ENCODE measurements around the gene CBLB.

The CBLB gene

GRCh38 chr3:105865867-105866350 is 2.9 kb downstream of the CBLB start:
- peak overlapping the region; percentile 85 for H3K4me3 ChIP-seq (ENCODE audit: low read depth, low read length)
- no peak for TF ChIP-seq CTCF (conservative IDR thresholded peaks at IDR 0.05; ENCODE audit: low read depth, low read length)
- DNase-seq (ENCODE audit: low read depth), result no peak

- no peak for DNase-seq (ENCODE audit: low read depth)
- peak overlapping the region; percentile 85 for H3K4me3 ChIP-seq (ENCODE audit: low read depth, low read length)
- no peak for TF ChIP-seq CTCF (conservative IDR thresholded peaks at IDR 0.05; ENCODE audit: low read depth, low read length)
Observed at GRCh38 chr3:105865016-105865623, 3.7 kb downstream of the CBLB start.

- H3K4me3 ChIP-seq (ENCODE audit: low read depth, low read length), result no peak overlapping the region
- TF ChIP-seq CTCF (conservative IDR thresholded peaks at IDR 0.05; ENCODE audit: low read depth, low read length), result no peak
- DNase-seq (ENCODE audit: low read depth), result no peak
Observed at GRCh38 chr3:105864212-105864611, 4.6 kb downstream of the CBLB start.

GRCh38 chr3:105863608-105864007 is 5.2 kb downstream of the CBLB start:
- DNase-seq (ENCODE audit: low read depth), result no peak

GRCh38 chr3:105862217-105862616 is 6.6 kb downstream of the CBLB start:
- no peak overlapping the region for H3K4me3 ChIP-seq (ENCODE audit: low read depth, low read length)
- no peak for DNase-seq (ENCODE audit: low read depth)
- no peak for TF ChIP-seq CTCF (conservative IDR thresholded peaks at IDR 0.05; ENCODE audit: low read depth, low read length)

More at GRCh38 chr3:105863608-105864007, 5.2 kb downstream of the CBLB start:
- no peak for TF ChIP-seq CTCF (conservative IDR thresholded peaks at IDR 0.05; ENCODE audit: low read depth, low read length)
- H3K4me3 ChIP-seq (ENCODE audit: low read depth, low read length), result no peak overlapping the region

- peak; percentile 59 for DNase-seq (ENCODE audit: low read depth)
- no peak overlapping the region for H3K4me3 ChIP-seq (ENCODE audit: low read depth, low read length)
- TF ChIP-seq CTCF (conservative IDR thresholded peaks at IDR 0.05; ENCODE audit: low read depth, low read length), result no peak
Observed at GRCh38 chr3:105860641-105861040, 8.2 kb downstream of the CBLB start.

GRCh38 chr3:105858017-105858416 is 10.8 kb downstream of the CBLB start:
- H3K4me3 ChIP-seq (ENCODE audit: low read depth, low read length), result no peak overlapping the region
- DNase-seq (ENCODE audit: low read depth), result no peak
- no peak for TF ChIP-seq CTCF (conservative IDR thresholded peaks at IDR 0.05; ENCODE audit: low read depth, low read length)

All from choroid plexus epithelial cell (primary cell).